Activated CD4-positive, alpha-beta T cell treated with anti-CD3 and anti-CD28 coated beads for 24 hours (primary cell): ENCODE measurements around the gene CCPG1.

Experiments
- DNase-seq, 2 donors: peaks; one replicate each; pipeline ENCODE4 v3.0.0-alpha.2; 2020; ENCODE audit warnings: low read depth in 2 of 2

Gene CCPG1

GRCh38 chr15:55319537-55320237 lies 88.5 kb downstream of the CCPG1 start:
- DNase-seq, result no peak

GRCh38 chr15:55318588-55319494 lies 89.3 kb downstream of the CCPG1 start, which contains the start of the genes PIGB and PIGBOS1:
TSS of gene PIGB (plus strand) at chr15:55319222. CDS start at chr15:55319251, 29 bp downstream.
TSS of gene PIGBOS1 (minus strand) at chr15:55319123. CDS start at chr15:55317792, 1,331 bp downstream.
- peak; percentile 56 to 60 for DNase-seq
